GM19099 (cell line): ENCODE measurements around the gene CDH22.
A peak's percentile ranks its signal among the peaks of the same experiment; 100 is the strongest.

Experiments
- POLR2A ChIP-seq: IDR thresholded peaks from 3 replicates; pipeline ENCODE4 v1.6.1; 2011; ENCODE audit warnings: low read depth; ENCODE audit not compliant: insufficient read length; ENCODE audit errors: extremely low read depth

Gene CDH22

GRCh38 chr20:46308258-46309157 lies at the start of gene CDH22:
TSS of gene CDH22 (minus strand) at chr20:46308498. CDS start at chr20:46251294, 57,204 bp downstream.
- TF ChIP-seq POLR2A: no peak

GRCh38 chr20:46357030-46357514 lies 48.8 kb upstream of the CDH22 start:
- no peak for TF ChIP-seq POLR2A

GRCh38 chr20:46356195-46357029 lies 48.1 kb upstream of the CDH22 start:
- no peak for TF ChIP-seq POLR2A

- TF ChIP-seq POLR2A: no peak
Observed at GRCh38 chr20:46355778-46356177, 47.5 kb upstream of the CDH22 start.

- TF ChIP-seq POLR2A: no peak
Observed at GRCh38 chr20:46354920-46355654, 46.8 kb upstream of the CDH22 start.

GRCh38 chr20:46354207-46354555 lies 45.9 kb upstream of the CDH22 start:
- no peak for TF ChIP-seq POLR2A

- no peak for TF ChIP-seq POLR2A
Observed at GRCh38 chr20:46353500-46354206, 45.4 kb upstream of the CDH22 start.

GRCh38 chr20:46352370-46352938 lies 44.2 kb upstream of the CDH22 start:
- TF ChIP-seq POLR2A: no peak

- no peak for TF ChIP-seq POLR2A
Observed at GRCh38 chr20:46351357-46352058, 43.2 kb upstream of the CDH22 start.

GRCh38 chr20:46350986-46351267 lies 42.6 kb upstream of the CDH22 start:
- TF ChIP-seq POLR2A: no peak

- peak; percentile 54 for TF ChIP-seq POLR2A
Observed at GRCh38 chr20:46350201-46350985, 42.1 kb upstream of the CDH22 start.

GRCh38 chr20:46349742-46350056 lies 41.4 kb upstream of the CDH22 start:
- TF ChIP-seq POLR2A: no peak
